ENCODE results near the gene JAKMIP1. TPM values are rescaled to one million over a fixed set of nuclear protein-coding genes. Genes with fewer than 3 reads are reported as not detected.

The JAKMIP1 gene
- total and polyA plus RNA-seq, 2 of the 13 experiments (the other 11 are each of a cell fraction or from before 2014, with no cell fraction given): not detected

GRCh38 chr4:6022607-6023288, 177.6 kb downstream of the JAKMIP1 start:
- H4K20me1 ChIP-seq (ENCODE audit: insufficient read depth, low read length): peaks cover 4% of the 10 kb centered on the region; the same call in 1 of the 2 replicates
- ChIA-PET POLR2A (no interaction called here), CTCF (ENCODE audit: low intra/inter-chr PET ratio, low total read pairs) (no interaction called here)
- H3K27ac ChIP-seq (ENCODE audit: extremely low read length, insufficient read depth, low read length): no peak overlapping the region
- H3K9ac ChIP-seq (ENCODE audit: insufficient read depth, low read depth, low read length): no peak overlapping the region
- ATAC-seq: no peak
- no peak overlapping the region for H2AFZ ChIP-seq (ENCODE audit: low read length)
- H3K4me2 ChIP-seq (ENCODE audit: low read depth, low read length): no peak overlapping the region
- no peaks in the 10 kb centered on the region for H3K9me3 ChIP-seq (ENCODE audit: low read length)
- 13% methylated on average over 3 of the region's 30 CpGs for WGBS (ENCODE audit: low lambda C conversion rate)
- FAIRE-seq: no peak
- peaks cover 19 to 68% of the 10 kb centered on the region in 2 experiments for H3K27me3 ChIP-seq (ENCODE audit: control insufficient read depth in 1 of 2, insufficient read depth in 2 of 2, low read length in 2 of 2)
- no peaks in the 10 kb centered on the region for H3K79me2 ChIP-seq (ENCODE audit: insufficient read depth, low read length)
- BruUV-seq (replicated peaks): no TSS peak
- TF ChIP-seq, protein P1, sequence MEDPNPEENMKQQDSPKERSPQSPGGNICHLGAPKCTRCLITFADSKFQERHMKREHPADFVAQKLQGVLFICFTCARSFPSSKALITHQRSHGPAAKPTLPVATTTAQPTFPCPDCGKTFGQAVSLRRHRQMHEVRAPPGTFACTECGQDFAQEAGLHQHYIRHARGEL (CRISPR knock-in tag; IDR thresholded peaks at IDR 0.05): no peak
- TF ChIP-seq ZNF281 (CRISPR knock-in tag; IDR thresholded peaks at IDR 0.05; ENCODE audit: borderline replicate concordance): no peak
- no peak for TF ChIP-seq ZFAT (CRISPR knock-in tag; conservative IDR thresholded peaks at IDR 0.05)
- TF ChIP-seq, protein P2, sequence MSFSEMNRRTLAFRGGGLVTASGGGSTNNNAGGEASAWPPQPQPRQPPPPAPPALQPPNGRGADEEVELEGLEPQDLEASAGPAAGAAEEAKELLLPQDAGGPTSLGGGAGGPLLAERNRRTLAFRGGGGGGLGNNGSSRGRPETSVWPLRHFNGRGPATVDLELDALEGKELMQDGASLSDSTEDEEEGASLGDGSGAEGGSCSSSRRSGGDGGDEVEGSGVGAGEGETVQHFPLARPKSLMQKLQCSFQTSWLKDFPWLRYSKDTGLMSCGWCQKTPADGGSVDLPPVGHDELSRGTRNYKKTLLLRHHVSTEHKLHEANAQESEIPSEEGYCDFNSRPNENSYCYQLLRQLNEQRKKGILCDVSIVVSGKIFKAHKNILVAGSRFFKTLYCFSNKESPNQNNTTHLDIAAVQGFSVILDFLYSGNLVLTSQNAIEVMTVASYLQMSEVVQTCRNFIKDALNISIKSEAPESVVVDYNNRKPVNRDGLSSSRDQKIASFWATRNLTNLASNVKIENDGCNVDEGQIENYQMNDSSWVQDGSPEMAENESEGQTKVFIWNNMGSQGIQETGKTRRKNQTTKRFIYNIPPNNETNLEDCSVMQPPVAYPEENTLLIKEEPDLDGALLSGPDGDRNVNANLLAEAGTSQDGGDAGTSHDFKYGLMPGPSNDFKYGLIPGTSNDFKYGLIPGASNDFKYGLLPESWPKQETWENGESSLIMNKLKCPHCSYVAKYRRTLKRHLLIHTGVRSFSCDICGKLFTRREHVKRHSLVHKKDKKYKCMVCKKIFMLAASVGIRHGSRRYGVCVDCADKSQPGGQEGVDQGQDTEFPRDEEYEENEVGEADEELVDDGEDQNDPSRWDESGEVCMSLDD (CRISPR knock-in tag; IDR thresholded peaks at IDR 0.05; ENCODE audit: borderline replicate concordance): no peak
- TF ChIP-seq ZNF296 (CRISPR knock-in tag; conservative IDR thresholded peaks at IDR 0.05): no peak
- intact Hi-C loops (cut with micrococcal nuclease; ENCODE audit: unreplicated experiment): no loop called here
- H3K36me3 ChIP-seq (replicated peaks in 1 of 2; ENCODE audit: control insufficient read depth in 1 of 2, insufficient read depth in 2 of 2, low read length in 2 of 2): no peaks in the 10 kb centered on the region
- H3K4me1 ChIP-seq (ENCODE audit: insufficient read depth, low read length): no peaks in the 10 kb centered on the region
- H3K4me3 ChIP-seq (replicated peaks in 1 of 3; ENCODE audit: insufficient read depth in 1 of 3, low read depth in 2 of 3, low read length in 3 of 3): no peak overlapping the region
- DNase-seq (ENCODE audit: low spot score): no peak
- in situ Hi-C loops (cut with HindIII; ENCODE audit: extremely low pct_ligation_motif_present, low pct_unique_long_range_greater_than_20kb): no loop called here
